ENCODE data around the gene RC3H1. TPM values are rescaled to one million over a fixed set of nuclear protein-coding genes. Genes with fewer than 3 reads are reported as not detected.

Gene RC3H1
- total and polyA plus RNA-seq, 2 of the 8 experiments (the other 6 are each of a cell fraction or from before 2014, with no cell fraction given) = 7.4 to 32.2 TPM

- TF ChIP-seq, protein P1, sequence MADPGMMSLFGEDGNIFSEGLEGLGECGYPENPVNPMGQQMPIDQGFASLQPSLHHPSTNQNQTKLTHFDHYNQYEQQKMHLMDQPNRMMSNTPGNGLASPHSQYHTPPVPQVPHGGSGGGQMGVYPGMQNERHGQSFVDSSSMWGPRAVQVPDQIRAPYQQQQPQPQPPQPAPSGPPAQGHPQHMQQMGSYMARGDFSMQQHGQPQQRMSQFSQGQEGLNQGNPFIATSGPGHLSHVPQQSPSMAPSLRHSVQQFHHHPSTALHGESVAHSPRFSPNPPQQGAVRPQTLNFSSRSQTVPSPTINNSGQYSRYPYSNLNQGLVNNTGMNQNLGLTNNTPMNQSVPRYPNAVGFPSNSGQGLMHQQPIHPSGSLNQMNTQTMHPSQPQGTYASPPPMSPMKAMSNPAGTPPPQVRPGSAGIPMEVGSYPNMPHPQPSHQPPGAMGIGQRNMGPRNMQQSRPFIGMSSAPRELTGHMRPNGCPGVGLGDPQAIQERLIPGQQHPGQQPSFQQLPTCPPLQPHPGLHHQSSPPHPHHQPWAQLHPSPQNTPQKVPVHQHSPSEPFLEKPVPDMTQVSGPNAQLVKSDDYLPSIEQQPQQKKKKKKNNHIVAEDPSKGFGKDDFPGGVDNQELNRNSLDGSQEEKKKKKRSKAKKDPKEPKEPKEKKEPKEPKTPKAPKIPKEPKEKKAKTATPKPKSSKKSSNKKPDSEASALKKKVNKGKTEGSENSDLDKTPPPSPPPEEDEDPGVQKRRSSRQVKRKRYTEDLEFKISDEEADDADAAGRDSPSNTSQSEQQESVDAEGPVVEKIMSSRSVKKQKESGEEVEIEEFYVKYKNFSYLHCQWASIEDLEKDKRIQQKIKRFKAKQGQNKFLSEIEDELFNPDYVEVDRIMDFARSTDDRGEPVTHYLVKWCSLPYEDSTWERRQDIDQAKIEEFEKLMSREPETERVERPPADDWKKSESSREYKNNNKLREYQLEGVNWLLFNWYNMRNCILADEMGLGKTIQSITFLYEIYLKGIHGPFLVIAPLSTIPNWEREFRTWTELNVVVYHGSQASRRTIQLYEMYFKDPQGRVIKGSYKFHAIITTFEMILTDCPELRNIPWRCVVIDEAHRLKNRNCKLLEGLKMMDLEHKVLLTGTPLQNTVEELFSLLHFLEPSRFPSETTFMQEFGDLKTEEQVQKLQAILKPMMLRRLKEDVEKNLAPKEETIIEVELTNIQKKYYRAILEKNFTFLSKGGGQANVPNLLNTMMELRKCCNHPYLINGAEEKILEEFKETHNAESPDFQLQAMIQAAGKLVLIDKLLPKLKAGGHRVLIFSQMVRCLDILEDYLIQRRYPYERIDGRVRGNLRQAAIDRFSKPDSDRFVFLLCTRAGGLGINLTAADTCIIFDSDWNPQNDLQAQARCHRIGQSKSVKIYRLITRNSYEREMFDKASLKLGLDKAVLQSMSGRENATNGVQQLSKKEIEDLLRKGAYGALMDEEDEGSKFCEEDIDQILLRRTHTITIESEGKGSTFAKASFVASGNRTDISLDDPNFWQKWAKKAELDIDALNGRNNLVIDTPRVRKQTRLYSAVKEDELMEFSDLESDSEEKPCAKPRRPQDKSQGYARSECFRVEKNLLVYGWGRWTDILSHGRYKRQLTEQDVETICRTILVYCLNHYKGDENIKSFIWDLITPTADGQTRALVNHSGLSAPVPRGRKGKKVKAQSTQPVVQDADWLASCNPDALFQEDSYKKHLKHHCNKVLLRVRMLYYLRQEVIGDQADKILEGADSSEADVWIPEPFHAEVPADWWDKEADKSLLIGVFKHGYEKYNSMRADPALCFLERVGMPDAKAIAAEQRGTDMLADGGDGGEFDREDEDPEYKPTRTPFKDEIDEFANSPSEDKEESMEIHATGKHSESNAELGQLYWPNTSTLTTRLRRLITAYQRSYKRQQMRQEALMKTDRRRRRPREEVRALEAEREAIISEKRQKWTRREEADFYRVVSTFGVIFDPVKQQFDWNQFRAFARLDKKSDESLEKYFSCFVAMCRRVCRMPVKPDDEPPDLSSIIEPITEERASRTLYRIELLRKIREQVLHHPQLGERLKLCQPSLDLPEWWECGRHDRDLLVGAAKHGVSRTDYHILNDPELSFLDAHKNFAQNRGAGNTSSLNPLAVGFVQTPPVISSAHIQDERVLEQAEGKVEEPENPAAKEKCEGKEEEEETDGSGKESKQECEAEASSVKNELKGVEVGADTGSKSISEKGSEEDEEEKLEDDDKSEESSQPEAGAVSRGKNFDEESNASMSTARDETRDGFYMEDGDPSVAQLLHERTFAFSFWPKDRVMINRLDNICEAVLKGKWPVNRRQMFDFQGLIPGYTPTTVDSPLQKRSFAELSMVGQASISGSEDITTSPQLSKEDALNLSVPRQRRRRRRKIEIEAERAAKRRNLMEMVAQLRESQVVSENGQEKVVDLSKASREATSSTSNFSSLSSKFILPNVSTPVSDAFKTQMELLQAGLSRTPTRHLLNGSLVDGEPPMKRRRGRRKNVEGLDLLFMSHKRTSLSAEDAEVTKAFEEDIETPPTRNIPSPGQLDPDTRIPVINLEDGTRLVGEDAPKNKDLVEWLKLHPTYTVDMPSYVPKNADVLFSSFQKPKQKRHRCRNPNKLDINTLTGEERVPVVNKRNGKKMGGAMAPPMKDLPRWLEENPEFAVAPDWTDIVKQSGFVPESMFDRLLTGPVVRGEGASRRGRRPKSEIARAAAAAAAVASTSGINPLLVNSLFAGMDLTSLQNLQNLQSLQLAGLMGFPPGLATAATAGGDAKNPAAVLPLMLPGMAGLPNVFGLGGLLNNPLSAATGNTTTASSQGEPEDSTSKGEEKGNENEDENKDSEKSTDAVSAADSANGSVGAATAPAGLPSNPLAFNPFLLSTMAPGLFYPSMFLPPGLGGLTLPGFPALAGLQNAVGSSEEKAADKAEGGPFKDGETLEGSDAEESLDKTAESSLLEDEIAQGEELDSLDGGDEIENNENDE (IDR thresholded peaks at IDR 0.05; ENCODE audit: insufficient replicate concordance, low read length) = no peak
- TF ChIP-seq GABPA (IDR thresholded peaks at IDR 0.05; ENCODE audit: borderline replicate concordance, insufficient read depth, low read length) (no peak), RXRA (IDR thresholded peaks at IDR 0.05; ENCODE audit: insufficient read depth, low read depth, low read length) (no peak)
These were observed 4.8 kb downstream of the RC3H1 start (continued) for GRCh38 chr1:174017231-174017970.

All from H1 (cell line).